Naive thymus-derived CD4-positive, alpha-beta T cell (primary cell): Measurements from ENCODE around the gene PXDN. TPM values are rescaled to one million over a fixed set of nuclear protein-coding genes. Genes with fewer than 3 reads are reported as not detected.

Experiments used
- ATAC-seq: fragments of 150-1000 bp; cut with Tn5 transposase; 2 replicates; pipeline ENCODE4 v1.10.0; 2021; ENCODE audit warnings: mild to moderate bottlenecking, moderate library complexity
- CTCF ChIA-PET: fragments of 350-600 bp; sonication (Branson Sonifier 250); formaldehyde crosslinking; loops from one replicate; lab custom pipeline; 2021; ENCODE audit warnings: antibody characterized with exemption; lab: Charles Lee
- POLR2A ChIA-PET: fragments of 350-600 bp; sonication (Branson Sonifier 250); formaldehyde crosslinking; loops from one replicate; lab custom pipeline; 2021; ENCODE audit warnings: antibody characterized with exemption, inconsistent platforms; lab: Charles Lee
- DNase-seq, 9 donors: peaks; one replicate each; pipeline versions ENCODE4 v3.0.0 to v3.0.0-alpha.2; 2020 to 2022; ENCODE audit warnings: mixed read lengths in 1 of 9
- H3K27ac ChIP-seq: one replicate; pipeline ENCODE4 v1.7.0; 2013; ENCODE audit warnings: mild to moderate bottlenecking, low read depth, low read length, moderate library complexity
- H3K27me3 ChIP-seq, 2 donors: one replicate each; pipeline ENCODE4 v1.7.0; 2013; ENCODE audit warnings: low read length in 2 of 2, mild to moderate bottlenecking in 2 of 2, moderate library complexity in 2 of 2; ENCODE audit not compliant: control insufficient read depth in 2 of 2, insufficient read depth in 2 of 2
- H3K36me3 ChIP-seq, 3 experiments: 1 replicate in 2 of 3; 2 replicates in 1 of 3; pipeline ENCODE4 v1.7.0; 2013; ENCODE audit warnings: low read length in 3 of 3, mild to moderate bottlenecking in 3 of 3, moderate library complexity in 1 of 3; ENCODE audit not compliant: insufficient read depth in 3 of 3, control insufficient read depth in 2 of 3
- H3K4me1 ChIP-seq, 2 donors: one replicate each; pipeline ENCODE4 v1.7.0; 2013; ENCODE audit warnings: low read length in 2 of 2, mild to moderate bottlenecking in 2 of 2, moderate library complexity in 1 of 2; ENCODE audit not compliant: control insufficient read depth in 2 of 2, insufficient read depth in 2 of 2
- H3K4me3 ChIP-seq: 2 replicates; pipeline ENCODE4 v1.7.0; 2013; ENCODE audit warnings: mild to moderate bottlenecking, low read length
- H3K9me3 ChIP-seq, 3 experiments: 1 replicate in 2 of 3; 2 replicates in 1 of 3; pipeline ENCODE4 v1.7.0; 2013; ENCODE audit warnings: low read length in 3 of 3; ENCODE audit not compliant: control insufficient read depth in 2 of 3
- H3K27ac Mint-ChIP-seq, 9 donors: one replicate each; pipeline ENCODE4 v1.8.0; 2020 to 2022; ENCODE audit warnings: mixed read lengths in 9 of 9, mild to moderate bottlenecking in 8 of 9, moderate library complexity in 5 of 9, inconsistent platforms in 2 of 9
- H3K27me3 Mint-ChIP-seq, 5 donors: one replicate each; pipeline ENCODE4 v1.8.0; 2021 to 2022; ENCODE audit warnings: mixed read lengths in 5 of 5, mild to moderate bottlenecking in 1 of 5
- H3K36me3 Mint-ChIP-seq, 5 donors: one replicate each; pipeline ENCODE4 v1.8.0; 2020 to 2022; ENCODE audit warnings: mixed read lengths in 5 of 5, mild to moderate bottlenecking in 3 of 5, inconsistent platforms in 1 of 5
- H3K4me1 Mint-ChIP-seq, 7 donors: one replicate each; pipeline ENCODE4 v1.8.0; 2020 to 2022; ENCODE audit warnings: mixed read lengths in 7 of 7, mild to moderate bottlenecking in 3 of 7, inconsistent platforms in 1 of 7
- H3K4me3 Mint-ChIP-seq, 10 donors: one replicate each; pipeline ENCODE4 v1.8.0; 2020 to 2022; ENCODE audit warnings: mild to moderate bottlenecking in 10 of 10, mixed read lengths in 10 of 10, moderate library complexity in 6 of 10, inconsistent platforms in 2 of 10
- H3K9me3 Mint-ChIP-seq, 11 donors: one replicate each; pipeline ENCODE4 v1.8.0; 2020 to 2022; ENCODE audit warnings: mixed read lengths in 11 of 11, mild to moderate bottlenecking in 4 of 11, inconsistent platforms in 1 of 11, moderate library complexity in 1 of 11
- intact Hi-C, 2 donors: fragments of 100-400 bp; cut with micrococcal nuclease; formaldehyde crosslinking; loops; one replicate each; pipeline ENCODE4 v1.15.1; 2023
- polyA plus RNA-seq, 2 donors: library from polyadenylated mRNA; unstranded; fragments of 300-500 nt; fragmentation: Illumina TruSeq; gene quantifications; one replicate each; pipeline ENCODE4 v1.2.3, GENCODE V29; 2021
- total RNA-seq, 6 experiments: library from RNA in 5 of 6; stranded (reverse) in 5 of 6; gene quantifications; 1 replicate in 5 of 6; 2 replicates in 1 of 6; pipeline ENCODE4 v1.2.3 and lab custom pipeline; 2021 to 2026

The PXDN gene
- total and polyA plus RNA-seq, 7 experiments from 2014 or later = 0.47 to 3.1 (median 1.00) TPM; not detected in 3

DNA sequence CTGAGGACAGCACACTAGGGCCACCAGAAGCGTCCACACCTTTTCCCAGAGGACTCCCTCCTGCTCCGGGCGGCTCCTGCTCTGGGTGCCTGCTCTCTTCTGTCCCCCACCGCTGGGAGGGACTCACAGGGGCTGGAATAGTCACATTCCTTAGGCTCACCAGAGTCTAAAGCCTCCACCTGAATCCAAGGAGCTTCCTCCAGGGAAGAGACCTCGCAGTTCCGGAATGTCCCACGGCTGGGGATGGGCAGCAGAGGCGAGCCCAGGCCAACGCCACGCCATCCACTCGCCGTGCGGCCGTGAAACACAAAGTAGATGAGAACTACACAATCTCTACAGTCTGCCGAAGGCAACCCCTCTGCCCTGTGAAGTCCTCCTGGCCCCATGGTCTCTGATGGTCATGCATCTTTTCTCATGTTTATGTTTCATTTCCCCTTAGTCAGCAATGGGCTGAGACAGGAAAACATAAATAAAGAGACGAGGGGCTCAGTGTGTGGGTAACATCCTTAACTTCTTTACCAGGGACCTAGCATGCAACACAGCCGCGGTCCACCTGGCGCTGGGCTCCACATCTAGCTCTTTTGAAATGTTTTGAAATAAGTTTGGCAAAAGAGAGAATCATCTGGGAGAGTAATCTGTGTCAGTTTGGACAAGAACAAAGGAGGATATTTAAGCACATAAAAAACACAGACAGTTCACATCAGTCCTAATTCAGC lies 98.4 kb downstream of the PXDN start:
- Mint-ChIP-seq H3K36me3 (no peaks in the 10 kb centered on the region), H3K27me3 (peaks cover 0 to 4% (median 0%) of the 10 kb centered on the region in 5 donors), H3K27ac (no peak overlapping the region), H3K4me3 (no peak overlapping the region), H3K4me1 (no peaks in the 10 kb centered on the region), H3K9me3 (peaks cover 0 to 7% (median 0%) of the 10 kb centered on the region in 11 donors)
- DNase-seq = no peak
- CTCF ChIA-PET = no interaction called here
- H3K27me3 ChIP-seq = no peaks in the 10 kb centered on the region
- H3K36me3 ChIP-seq = no peaks in the 10 kb centered on the region
- POLR2A ChIA-PET = no interaction called here
- H3K27ac ChIP-seq = no peak overlapping the region
- H3K4me3 ChIP-seq = no peak overlapping the region
- H3K4me1 ChIP-seq = no peaks in the 10 kb centered on the region
- no peak for ATAC-seq
- no peaks in the 10 kb centered on the region for H3K9me3 ChIP-seq
- intact Hi-C loops = no loop called here

DNA sequence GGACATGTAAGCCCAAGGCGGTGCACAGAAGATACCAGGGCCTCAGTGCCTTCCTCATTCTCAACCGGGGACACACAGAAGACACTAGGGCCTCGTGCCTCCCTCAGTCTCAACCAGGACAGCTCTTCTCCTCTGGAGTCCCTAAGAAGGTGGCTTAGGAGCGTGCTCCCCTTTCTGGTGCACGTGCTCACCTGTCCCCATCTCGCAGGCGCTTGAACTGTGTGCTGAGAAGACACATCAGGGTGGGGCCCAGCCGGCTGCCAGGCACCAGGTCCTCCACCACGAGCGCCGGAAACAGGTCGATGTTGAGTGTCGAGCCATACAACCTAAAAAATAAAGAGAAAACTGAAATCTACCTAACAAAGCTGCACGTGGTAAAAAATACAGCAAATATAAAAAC lies 99.9 kb downstream of the PXDN start:
- peaks cover 0 to 4% (median 0%) of the 10 kb centered on the region in 5 donors for H3K27me3 Mint-ChIP-seq
- no peak overlapping the region for H3K27ac Mint-ChIP-seq
- Histone ChIP-seq H3K4me3 (no peak overlapping the region), H3K9me3 (no peaks in the 10 kb centered on the region), H3K27ac (no peak overlapping the region), H3K27me3 (no peaks in the 10 kb centered on the region), H3K4me1 (no peaks in the 10 kb centered on the region), H3K36me3 (no peaks in the 10 kb centered on the region)
- intact Hi-C loops = no loop called here
- no peaks in the 10 kb centered on the region for H3K36me3 Mint-ChIP-seq
- no peaks in the 10 kb centered on the region for H3K4me1 Mint-ChIP-seq
- ChIA-PET CTCF (no interaction called here), POLR2A (no interaction called here)
- DNase-seq (no peak), ATAC-seq (no peak)
- H3K9me3 Mint-ChIP-seq = peaks cover 0 to 4% (median 0%) of the 10 kb centered on the region in 11 donors
- H3K4me3 Mint-ChIP-seq = no peak overlapping the region

DNA sequence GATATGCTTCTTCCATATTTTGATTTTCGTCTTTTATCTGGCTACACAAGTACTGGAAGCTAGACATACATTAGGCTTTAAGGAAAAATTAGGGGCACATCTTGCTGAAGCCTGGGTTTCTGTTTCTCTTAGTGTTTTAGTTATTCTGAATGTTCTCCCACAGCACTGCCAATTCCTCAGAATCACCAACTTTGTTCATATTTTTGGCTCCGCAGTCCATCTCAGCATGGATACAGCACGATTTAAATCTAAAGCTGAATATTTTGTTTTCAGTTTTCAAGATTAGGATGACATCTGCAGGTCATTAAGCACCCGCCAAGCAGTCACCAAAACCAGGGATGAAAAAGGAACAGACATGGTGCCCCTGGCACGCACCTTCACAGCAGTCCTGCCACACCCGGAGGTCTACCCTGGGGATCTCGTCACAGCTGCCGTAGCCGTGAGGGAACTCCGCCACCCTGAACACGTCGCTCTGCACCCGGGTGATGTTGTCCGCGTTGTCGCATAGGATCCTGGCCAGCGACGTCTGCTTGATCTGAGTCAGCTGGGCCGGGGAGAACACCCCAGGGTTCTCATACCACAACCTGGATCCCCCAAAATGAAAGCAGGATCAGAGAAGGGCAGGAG lies 101.2 kb downstream of the PXDN start:
- Histone ChIP-seq H3K27ac (no peak overlapping the region), H3K9me3 (no peaks in the 10 kb centered on the region), H3K4me1 (no peaks in the 10 kb centered on the region), H3K4me3 (no peak overlapping the region), H3K27me3 (no peaks in the 10 kb centered on the region), H3K36me3 (no peaks in the 10 kb centered on the region)
- Mint-ChIP-seq H3K4me3 (no peak overlapping the region), H3K36me3 (no peaks in the 10 kb centered on the region), H3K4me1 (no peaks in the 10 kb centered on the region), H3K27ac (no peak overlapping the region), H3K9me3 (peaks cover 0 to 3% (median 0%) of the 10 kb centered on the region in 11 donors), H3K27me3 (peaks cover 0 to 4% (median 0%) of the 10 kb centered on the region in 5 donors)
- no peak for ATAC-seq
- no peak for DNase-seq
- ChIA-PET POLR2A (no interaction called here), CTCF (interaction anchor here (0.7 kb wide), 1 partner anchor 127 kb away, joined by 3 read pairs; no protein-coding TSS in a partner anchor)
- intact Hi-C loops = no loop called here

DNA sequence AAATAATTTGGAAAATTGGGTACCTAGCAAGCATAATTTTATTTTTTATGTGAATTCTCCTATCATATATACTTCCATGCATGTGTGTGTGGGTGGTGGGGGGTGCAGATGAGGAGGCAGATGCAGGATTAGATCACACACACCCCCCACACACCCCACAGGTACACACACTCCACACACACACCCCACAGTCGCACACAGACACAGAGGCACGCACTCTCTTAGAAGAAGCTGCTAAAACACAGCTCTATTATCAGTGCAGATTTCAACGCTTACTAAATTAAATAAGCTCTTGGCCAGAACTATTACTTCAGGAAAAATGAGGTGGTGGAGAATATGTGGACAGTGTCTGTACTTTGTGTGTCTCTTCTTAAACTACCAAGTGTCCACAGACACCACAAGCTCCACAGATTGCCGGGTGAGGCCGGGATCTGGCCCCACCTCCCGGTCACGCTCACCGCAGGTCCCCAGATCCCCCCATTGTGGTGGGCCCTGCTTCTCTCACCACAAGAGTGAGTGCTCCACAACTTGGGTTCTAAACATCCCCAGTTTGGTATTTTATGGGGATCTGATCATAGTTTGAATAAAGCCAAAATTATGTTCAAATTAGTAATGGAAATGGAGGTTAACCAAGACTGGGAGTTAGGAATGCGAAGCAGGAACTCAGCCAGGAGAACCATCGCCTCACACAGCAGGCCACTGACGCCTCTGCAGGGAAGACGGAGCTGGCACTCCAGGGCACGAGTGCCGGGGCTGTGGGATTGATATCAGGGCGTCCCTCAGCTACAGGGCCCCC lies 102.1 kb downstream of the PXDN start:
- ChIA-PET CTCF (interaction anchor here (0.7 kb wide), 1 partner anchor 128 kb away, joined by 3 read pairs; no protein-coding TSS in a partner anchor), POLR2A (no interaction called here)
- no peak overlapping the region for H3K4me3 ChIP-seq
- H3K27ac ChIP-seq = no peak overlapping the region
- Mint-ChIP-seq H3K4me3 (no peak overlapping the region), H3K27me3 (peaks cover 0 to 4% (median 0%) of the 10 kb centered on the region in 5 donors), H3K9me3 (peaks cover 0 to 2% (median 0%) of the 10 kb centered on the region in 11 donors), H3K36me3 (no peaks in the 10 kb centered on the region), H3K27ac (peak overlapping the region in 1 of 9 donors; percentile 20), H3K4me1 (no peaks in the 10 kb centered on the region)
- no peaks in the 10 kb centered on the region for H3K9me3 ChIP-seq
- no peak for ATAC-seq
- H3K36me3 ChIP-seq = no peaks in the 10 kb centered on the region
- H3K4me1 ChIP-seq = no peaks in the 10 kb centered on the region
- intact Hi-C loops = no loop called here
- H3K27me3 ChIP-seq = no peaks in the 10 kb centered on the region
- no peak for DNase-seq

DNA sequence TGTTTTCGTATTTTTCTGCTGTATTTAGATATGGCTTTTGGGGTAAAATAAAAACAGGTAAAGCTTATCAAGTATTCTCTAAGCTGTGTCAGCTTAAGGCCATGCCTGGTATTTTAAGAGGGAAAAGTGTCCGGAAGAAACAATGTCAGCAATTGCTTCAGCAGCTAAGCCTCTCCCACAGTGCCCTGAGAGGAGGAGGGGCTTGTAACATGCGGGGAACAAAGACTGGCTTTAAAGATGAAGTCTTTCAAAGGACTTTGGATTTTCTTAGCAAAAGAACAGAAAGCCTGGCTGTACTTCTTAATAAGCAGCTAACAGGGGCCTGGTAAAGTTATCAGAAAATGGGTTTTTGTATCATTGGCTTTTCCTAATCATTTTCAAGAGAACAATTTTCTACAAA lies 102.8 kb downstream of the PXDN start:
- CTCF ChIA-PET = no interaction called here
- Mint-ChIP-seq H3K9me3 (peaks cover 0 to 2% (median 0%) of the 10 kb centered on the region in 11 donors), H3K36me3 (no peaks in the 10 kb centered on the region), H3K27ac (no peak overlapping the region), H3K27me3 (peaks cover 0 to 4% (median 0%) of the 10 kb centered on the region in 5 donors), H3K4me3 (no peak overlapping the region), H3K4me1 (no peaks in the 10 kb centered on the region)
- Histone ChIP-seq H3K4me3 (no peak overlapping the region), H3K27me3 (no peaks in the 10 kb centered on the region), H3K4me1 (no peaks in the 10 kb centered on the region), H3K9me3 (no peaks in the 10 kb centered on the region), H3K36me3 (no peaks in the 10 kb centered on the region), H3K27ac (no peak overlapping the region)
- DNase-seq = no peak
- intact Hi-C loops = no loop called here
- ATAC-seq = no peak
- POLR2A ChIA-PET = no interaction called here

DNA sequence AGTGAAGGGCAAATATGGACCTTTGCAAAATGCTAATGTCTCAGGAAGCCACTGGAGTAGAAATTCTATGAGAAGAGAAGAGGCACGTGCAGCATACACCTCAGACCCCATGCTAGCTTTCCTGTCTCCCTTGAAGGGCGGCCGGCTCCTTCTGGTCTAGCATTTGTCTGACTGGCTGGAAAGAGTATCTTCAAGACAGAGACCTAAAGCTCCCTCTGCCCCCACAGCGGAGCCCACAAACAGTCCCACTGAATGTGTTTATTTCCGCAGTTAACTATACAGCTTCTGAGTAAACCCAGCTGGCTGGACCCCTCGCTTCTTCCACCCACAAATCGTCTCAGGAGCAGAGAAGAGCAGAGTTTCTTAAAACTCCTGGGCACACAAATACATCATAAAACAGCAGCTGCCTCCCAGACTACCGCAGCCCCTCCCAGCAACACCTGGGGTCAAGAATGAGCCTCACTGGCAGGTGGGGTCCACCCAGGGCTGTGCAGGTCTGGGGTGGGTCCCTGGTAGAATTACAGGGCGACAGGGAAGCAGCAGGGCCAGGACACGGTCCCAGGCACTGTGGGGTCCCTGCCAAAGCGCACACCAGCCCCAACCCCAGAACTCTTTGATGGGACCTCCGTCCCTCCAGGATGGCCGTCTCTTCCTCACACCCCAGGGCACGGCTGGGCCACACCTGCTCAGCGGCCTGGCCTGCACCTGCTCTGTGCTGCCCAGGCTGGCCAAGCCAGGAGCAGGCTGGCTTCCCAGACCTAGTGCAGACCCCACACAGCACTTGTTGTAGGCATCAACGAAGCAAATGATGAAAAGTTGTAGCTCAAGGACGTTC lies 103.8 kb downstream of the PXDN start:
- H3K4me3 ChIP-seq = no peak overlapping the region
- H3K27me3 Mint-ChIP-seq = peaks cover 0 to 5% (median 4%) of the 10 kb centered on the region in 5 donors
- no peaks in the 10 kb centered on the region for H3K36me3 ChIP-seq
- H3K9me3 ChIP-seq = no peaks in the 10 kb centered on the region
- ChIA-PET POLR2A (no interaction called here), CTCF (no interaction called here)
- no peaks in the 10 kb centered on the region for H3K36me3 Mint-ChIP-seq
- no peak overlapping the region for H3K27ac ChIP-seq
- no peaks in the 10 kb centered on the region for H3K9me3 Mint-ChIP-seq
- no peaks in the 10 kb centered on the region for H3K4me1 ChIP-seq
- H3K4me3 Mint-ChIP-seq = no peak overlapping the region
- no peak overlapping the region for H3K27ac Mint-ChIP-seq
- intact Hi-C loops = no loop called here
- ATAC-seq (no peak), DNase-seq (no peak)
- no peaks in the 10 kb centered on the region for H3K27me3 ChIP-seq
- no peaks in the 10 kb centered on the region for H3K4me1 Mint-ChIP-seq
